Right lobe of liver (tissue), 4 donors: ENCODE measurements around the gene USP9X.

Experiments
- CTCF ChIP-seq, 4 donors: fragments of 200-600 bp in 3 of 4; fragments of 450-650 bp in 1 of 4; IDR thresholded peaks; one replicate each; pipeline versions ENCODE4 v1.5.1 to v1.8.0; 2016 to 2022; ENCODE audit warnings: antibody characterized with exemption in 4 of 4, mild to moderate bottlenecking in 2 of 4
- POLR2A ChIP-seq: fragments of 450-650 bp; IDR thresholded peaks from one replicate; pipeline ENCODE4 v1.6.1; 2017; ENCODE audit warnings: antibody characterized with exemption, mild to moderate bottlenecking
- donor health status: DM: no; HTN: no; CAD: no.
- donor health status: DM: no; HTN: no; CAD: no.
- donor health status: DM: no; HTN: yes; CAD: no.

DNA sequence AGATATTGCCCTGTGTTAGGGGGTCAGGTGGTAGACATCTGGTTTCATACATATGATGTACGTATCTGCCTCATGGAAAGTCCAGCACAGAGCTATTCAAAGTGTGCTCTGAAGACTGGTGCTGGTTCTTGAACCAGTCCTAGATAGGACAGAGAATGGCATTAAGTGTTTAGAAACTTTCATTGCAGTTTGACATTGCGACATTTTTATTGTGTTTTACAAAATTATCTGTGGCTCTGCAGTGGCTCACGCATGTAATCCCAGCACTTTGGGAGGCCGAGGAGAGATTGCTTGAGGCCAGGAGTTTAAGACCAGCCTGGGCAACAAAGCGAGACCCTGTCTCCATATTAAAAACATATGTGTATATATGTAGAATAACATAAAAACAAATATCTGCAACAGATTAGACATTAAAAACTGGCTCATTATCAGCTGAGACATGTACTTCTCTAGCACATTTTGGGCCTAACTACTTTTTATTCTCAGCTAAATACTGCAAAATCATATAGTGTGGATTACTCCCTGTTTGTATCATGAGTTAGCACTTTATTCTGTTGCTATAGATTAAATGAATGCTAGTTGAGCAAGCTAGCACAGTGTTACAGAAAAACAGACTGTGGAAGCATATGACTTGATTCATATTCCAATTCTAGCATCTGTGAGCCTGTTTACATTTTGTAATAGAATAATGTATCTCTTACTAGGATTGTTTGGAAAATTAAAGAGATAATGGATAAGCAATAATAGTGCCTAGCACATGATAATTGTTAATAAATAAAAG is 57.1 kb downstream of the USP9X start:
- TF ChIP-seq CTCF (IDR thresholded peaks at IDR 0.05), result no peak
- no peak for TF ChIP-seq POLR2A
